ENCODE data around the gene CKS1B.
A peak's percentile ranks its signal among the peaks of the same experiment; 100 is the strongest.

CKS1B gene

DNA sequence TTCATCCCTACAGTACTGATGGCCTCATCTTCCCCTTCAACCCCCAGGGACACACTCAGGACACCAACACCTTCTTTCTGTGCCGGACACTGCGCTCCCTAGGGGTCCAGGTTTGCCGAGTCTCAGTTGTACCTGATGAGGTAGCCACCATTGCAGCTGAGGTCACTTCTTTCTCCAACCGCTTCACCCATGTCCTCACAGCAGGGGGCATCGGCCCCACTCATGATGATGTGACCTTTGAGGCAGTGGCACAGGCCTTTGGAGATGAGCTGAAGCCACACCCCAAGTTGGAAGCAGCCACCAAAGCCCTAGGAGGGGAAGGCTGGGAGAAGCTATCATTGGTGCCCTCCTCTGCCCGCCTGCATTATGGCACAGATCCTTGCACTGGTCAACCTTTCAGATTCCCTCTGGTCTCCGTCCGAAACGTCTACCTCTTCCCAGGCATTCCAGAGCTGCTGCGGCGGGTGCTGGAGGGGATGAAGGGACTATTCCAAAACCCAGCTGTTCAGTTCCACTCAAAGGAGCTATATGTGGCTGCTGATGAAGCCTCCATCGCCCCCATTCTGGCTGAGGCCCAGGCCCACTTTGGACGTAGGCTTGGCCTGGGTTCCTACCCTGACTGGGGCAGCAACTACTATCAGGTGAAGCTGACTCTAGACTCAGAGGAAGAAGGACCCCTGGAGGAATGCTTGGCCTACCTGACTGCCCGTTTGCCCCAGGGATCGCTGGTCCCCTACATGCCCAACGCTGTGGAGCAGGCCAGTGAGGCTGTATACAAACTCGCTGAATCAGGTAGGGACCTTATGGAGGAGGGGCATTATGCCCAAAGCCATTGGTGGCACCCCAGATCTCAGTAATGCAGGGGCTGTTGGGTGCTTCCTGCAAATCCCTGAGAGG is 13.8 kb downstream of the CKS1B start:
- no peak for DNase-seq

GRCh38 chr1:154989195-154989860 is 14.8 kb downstream of the CKS1B start:
- no peak for DNase-seq

GRCh38 chr1:154990276-154990675 is 15.8 kb downstream of the CKS1B start:
- DNase-seq = no peak

GRCh38 chr1:154992721-154993571 is 18.5 kb downstream of the CKS1B start:
- DNase-seq = peak; percentile 47

DNA sequence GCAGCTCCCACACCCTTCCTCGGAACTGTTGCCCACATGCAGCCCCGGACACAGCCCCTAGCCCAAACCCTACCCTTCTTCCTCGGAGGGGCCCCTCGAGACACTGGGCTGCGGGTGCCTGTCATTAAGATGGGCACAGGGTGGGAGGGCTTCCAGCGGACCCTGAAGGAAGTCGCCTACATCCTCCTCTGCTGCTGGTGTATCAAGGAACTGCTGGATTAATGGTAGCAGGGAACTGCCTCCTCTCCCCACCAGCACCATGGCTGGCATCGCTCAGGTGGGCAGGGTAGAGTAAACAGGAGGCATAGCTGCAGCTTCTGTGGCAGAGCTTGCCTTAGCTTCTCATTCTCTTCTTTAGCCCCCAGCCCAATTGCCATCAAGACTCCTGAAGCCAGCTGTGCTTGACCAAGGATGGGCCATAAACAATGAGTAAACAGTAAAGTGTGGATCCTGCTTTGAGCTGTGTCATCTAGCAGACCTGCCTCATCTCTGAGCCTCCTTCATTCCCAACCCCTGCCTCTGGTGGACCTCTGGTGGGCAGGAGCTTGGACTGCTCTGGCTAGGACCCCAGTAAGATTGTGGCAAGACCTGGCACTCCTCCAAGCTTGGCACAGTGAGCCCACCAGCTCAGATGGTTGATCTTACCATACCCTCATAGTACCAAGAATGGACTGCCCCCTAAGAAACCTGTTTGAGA is 19.2 kb downstream of the CKS1B start, which contains the start of gene LENEP:
Gene LENEP (plus strand): TSS at position 15 of the 697 bp plus-strand sequence. CDS start 22 bp downstream, at position 37.
- DNase-seq = no peak

GRCh38 chr1:154994269-154994587 is 19.7 kb downstream of the CKS1B start:
- DNase-seq = no peak

DNA sequence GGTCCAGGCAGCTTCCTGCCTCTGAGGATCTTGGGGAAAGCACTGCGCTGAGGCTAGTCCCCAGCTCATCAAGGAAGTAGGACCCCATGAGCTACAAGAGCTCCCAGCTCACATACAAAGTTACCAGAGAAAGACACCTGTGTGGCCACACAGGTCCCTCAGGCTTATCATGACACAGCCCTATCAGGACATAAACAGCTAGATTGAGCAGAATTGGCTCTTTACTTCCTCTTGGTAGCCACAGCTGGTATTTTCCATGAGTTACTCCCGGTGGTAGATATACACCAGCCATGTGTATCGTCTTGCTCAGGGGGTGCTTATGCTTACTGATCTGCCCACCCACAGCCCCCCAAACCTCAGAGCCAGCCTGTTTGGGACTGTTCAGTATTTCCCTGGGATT is 20.1 kb downstream of the CKS1B start:
- no peak for DNase-seq

DNA sequence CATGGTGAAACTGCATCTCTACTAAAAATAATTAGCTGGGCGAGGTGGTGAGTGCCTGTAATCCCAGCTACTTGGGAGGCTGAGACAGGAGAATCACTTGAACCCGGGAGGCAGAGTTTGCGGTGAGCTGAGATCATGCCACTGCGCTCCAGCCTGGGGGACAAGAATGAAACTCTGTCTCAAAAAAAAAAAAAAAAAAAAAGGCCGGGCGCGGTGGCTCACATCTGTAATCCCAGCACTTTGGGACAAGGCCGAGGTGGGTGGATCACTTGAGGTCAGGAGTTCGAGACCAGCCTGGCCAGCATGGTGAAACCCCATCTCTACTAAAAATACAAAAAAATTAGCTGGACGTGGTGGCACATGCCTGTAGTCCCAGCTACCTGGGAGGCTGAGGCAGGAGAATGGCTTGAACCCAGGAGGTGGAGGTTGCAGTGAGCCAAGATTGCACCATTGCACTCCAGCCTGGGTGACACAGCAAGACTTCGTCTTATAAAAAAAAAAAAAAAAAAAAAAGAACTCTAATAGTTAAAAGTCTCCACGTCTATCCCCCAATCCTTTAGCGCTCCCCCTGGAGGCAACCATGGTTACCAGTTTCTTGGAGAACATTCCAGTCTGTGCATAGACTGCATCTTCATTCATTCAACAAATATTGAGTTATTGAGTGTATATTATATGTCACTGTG is 21.0 kb downstream of the CKS1B start:
- peak; percentile 83 for DNase-seq

DNA sequence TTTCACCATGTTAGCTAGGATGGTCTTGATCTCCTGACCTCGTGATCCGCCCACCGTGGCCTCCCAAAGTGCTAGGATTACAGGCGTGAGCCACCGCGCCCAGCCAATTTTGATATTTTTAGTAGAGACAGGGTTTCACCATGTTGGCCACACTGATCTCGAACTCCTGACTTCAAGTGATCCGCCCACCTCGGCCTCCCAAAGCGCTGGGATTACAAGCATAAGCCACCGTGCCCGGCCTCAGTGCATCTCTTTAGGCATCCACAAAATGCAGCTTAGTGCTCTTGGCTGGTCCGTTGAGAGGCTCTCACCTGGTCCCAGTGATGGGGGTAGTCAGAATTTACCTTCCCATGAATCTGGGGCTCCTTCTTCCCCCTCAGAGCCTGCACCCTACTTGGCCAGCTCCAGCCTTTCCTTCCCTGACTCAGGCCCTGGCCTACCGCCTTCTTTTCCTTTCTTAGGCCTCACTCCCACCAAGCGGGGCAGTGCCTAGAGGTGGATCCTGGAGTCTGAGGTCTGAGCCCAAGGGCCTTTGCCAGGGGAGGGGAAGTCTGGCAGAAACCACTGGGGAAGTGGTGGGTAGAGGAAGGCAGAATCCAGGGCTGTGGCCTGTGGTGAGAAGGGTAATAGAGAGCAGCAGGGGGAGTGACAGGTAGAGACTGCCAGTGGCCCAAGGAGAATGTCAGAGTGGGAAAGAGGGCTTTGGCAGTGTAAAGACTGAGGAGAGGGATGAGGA is 22.7 kb downstream of the CKS1B start:
- no peak for DNase-seq

GRCh38 chr1:154998201-154998780 is 23.8 kb downstream of the CKS1B start:
- DNase-seq = no peak

GRCh38 chr1:154998818-154999570 is 24.5 kb downstream of the CKS1B start:
- peak; percentile 75 for DNase-seq

- no peak for DNase-seq
These were observed 25.3 kb downstream of the CKS1B start for GRCh38 chr1:154999571-155000410.

GRCh38 chr1:155000411-155000725 is 25.9 kb downstream of the CKS1B start:
- no peak for DNase-seq

DNA sequence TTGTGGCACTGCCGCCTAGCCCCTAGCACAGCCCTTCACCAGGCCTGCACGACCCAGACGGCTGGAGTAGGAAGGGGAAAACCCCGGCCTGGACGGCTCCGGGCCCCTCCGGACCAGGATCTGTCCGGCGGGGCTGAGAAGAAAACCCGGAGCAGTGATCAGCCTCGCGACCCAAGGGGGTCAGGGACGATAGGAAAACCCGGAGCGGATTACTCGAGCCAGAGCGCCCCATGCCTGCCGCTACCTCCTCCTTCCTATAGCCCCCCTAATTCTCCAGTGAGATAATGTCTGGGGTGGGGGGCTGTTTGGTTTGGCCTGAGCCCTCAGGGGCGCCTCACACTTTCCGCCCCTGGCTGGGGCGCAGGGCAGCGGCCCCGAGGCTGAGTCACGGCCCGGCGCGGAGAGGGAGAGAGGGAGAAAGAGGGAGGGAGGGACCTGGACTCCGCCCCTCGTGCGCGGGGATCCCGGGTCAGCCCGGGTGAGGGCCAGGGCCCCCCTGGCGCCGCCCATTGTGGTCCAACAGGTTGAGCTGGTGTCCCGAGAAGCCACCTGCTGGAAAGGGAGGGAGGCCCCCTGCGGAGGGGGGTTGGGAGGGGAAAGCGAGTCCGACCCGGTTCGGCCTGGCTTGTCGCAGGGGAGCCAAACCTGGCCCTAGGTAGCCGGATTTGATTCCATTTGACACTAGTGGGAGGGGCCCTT is 26.4 kb downstream of the CKS1B start:
- DNase-seq = peak; percentile 83

GRCh38 chr1:155001425-155001674 is 26.9 kb downstream of the CKS1B start:
- peak; percentile 32 for DNase-seq

GRCh38 chr1:155001675-155002463 is 27.4 kb downstream of the CKS1B start:
- peak; percentile 99 for DNase-seq

DNA sequence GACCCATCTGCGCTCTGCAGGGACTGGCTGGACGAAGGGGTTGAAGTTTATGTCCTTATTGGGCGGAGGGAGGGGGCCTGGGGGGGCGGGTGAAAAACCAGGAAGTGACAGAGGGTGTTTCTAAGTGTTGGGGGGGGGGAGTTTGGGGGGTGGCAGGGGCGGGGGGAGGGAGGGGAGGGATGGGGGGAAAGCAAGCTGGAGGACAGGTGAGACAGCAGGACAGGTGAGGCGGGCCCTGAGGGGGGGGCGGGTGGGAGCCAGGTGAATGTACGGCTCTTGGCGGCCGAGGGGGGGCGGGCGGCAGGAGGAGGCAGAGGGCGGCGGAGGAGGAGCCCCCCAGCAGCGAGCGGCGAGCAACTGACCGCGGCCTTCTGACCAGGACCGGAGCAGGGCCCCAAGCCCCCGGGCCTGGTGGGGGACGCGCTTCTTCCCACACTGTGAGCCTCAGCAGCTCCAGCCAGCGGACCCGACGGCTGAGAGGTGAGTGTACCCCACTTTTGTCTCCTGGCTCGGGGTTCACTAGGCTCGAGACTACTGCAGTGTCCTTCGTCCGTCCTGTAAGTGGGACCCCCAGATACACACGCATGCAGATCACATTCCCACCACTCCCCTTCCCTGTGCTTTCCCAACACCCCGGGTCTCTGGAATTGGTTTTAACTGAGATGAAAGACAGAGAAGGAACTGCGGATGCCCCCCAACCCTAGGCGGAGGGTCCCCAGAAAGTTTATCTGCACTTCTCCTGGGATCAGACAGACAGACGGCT is 28.2 kb downstream of the CKS1B start, which contains the start of gene ZBTB7B:
Gene ZBTB7B (plus strand): TSS at position 339 of the 763 bp plus-strand sequence. CDS start 11,859 bp downstream, outside the sequence.
- no peak for DNase-seq
